Hepatocyte (in vitro differentiated cells): ENCODE measurements around the gene KLHL7.

Source experiments
- CTCF ChIP-seq: fragments of 200-600 bp; sonication (generic); IDR thresholded peaks from 2 replicates; pipeline ENCODE4 v1.5.1; 2016; ENCODE audit warnings: antibody characterized with exemption, mild to moderate bottlenecking; ENCODE audit not compliant: poor library complexity
- EZH2 ChIP-seq: fragments of 200-600 bp; sonication (generic); IDR thresholded peaks from 2 replicates; pipeline ENCODE4 v1.6.1; 2016; ENCODE audit warnings: antibody characterized with exemption, mild to moderate bottlenecking, borderline replicate concordance
- EZH2phosphoT487 ChIP-seq: fragments of 200-600 bp; sonication (generic); IDR thresholded peaks from one replicate; pipeline ENCODE4 v1.6.1; 2018; ENCODE audit warnings: antibody characterized with exemption, mild to moderate bottlenecking, low read depth, moderate library complexity; ENCODE audit not compliant: unreplicated experiment, severe bottlenecking

GRCh38 chr7:23207021-23207420 is 101.4 kb downstream of the KLHL7 start:
- no peak for TF ChIP-seq EZH2
- no peak for TF ChIP-seq CTCF
- no peak for TF ChIP-seq EZH2phosphoT487
